Thyroid gland (tissue), 4 donors: ENCODE data around the gene PVALB. TPM values are rescaled to one million over a fixed set of nuclear protein-coding genes. Genes with fewer than 3 reads are reported as not detected.

Experiments
- DNase-seq, 2 donors: peaks; one replicate each; pipeline ENCODE4 v3.0.0-alpha.2; 2019
- H3K27ac ChIP-seq, 3 donors: fragments of 200-600 bp; sonication (generic); 1 replicate in 2 of 3; 2 replicates in 1 of 3; pipeline ENCODE4 v1.5.1; 2016 to 2019; ENCODE audit warnings: mild to moderate bottlenecking in 1 of 3, moderate library complexity in 1 of 3
- H3K27me3 ChIP-seq: fragments of 200-600 bp; sonication (generic); one replicate; pipeline ENCODE4 v1.5.1; 2019
- H3K36me3 ChIP-seq, 2 donors: fragments of 200-600 bp; sonication (generic); one replicate each; pipeline ENCODE4 v1.5.1; 2016 to 2019
- H3K4me1 ChIP-seq, 2 donors: fragments of 200-600 bp; sonication (generic); one replicate each; pipeline ENCODE4 v1.5.1; 2017 to 2019
- H3K4me3 ChIP-seq, 3 donors: fragments of 200-600 bp; sonication (generic); replicated peaks in 1 of 3; 1 replicate in 2 of 3; 2 replicates in 1 of 3; pipeline ENCODE4 v1.5.1; 2016; ENCODE audit warnings: mild to moderate bottlenecking in 1 of 3
- H3K9me3 ChIP-seq: fragments of 200-600 bp; sonication (generic); one replicate; pipeline ENCODE4 v1.5.1; 2017
- POLR2A ChIP-seq, 2 donors: fragments of 450-650 bp; IDR thresholded peaks; one replicate each; pipeline ENCODE4 v1.6.1; 2017; ENCODE audit warnings: antibody characterized with exemption in 2 of 2, mild to moderate bottlenecking in 2 of 2, moderate library complexity in 1 of 2
- WGBS, 2 donors: methylation state at CpG; one replicate each; pipeline ENCODE4 v1.1.5; 2017; 5-methylcytosine and 5-hydroxymethylcytosine counted together
- intact Hi-C: fragments of 100-400 bp; cut with DNase I; formaldehyde crosslinking; loops from one replicate; pipeline ENCODE4 v1.15.1; 2023
- total RNA-seq, 4 donors: library from RNA; depleted of rRNA; stranded (reverse); fragments of >200 nt; gene quantifications; one replicate each; pipeline ENCODE4 v1.2.3, GENCODE V29; 2016
- TF ChIP-seq, protein P1 (sequence below), 6 experiments: fragments of 200-600 bp in 3 of 6; fragments of 450-650 bp in 3 of 6; sonication (generic) in 3 of 6; IDR thresholded peaks; one replicate each; pipeline ENCODE4 v1.5.1; 2016 to 2019; ENCODE audit warnings: antibody characterized with exemption in 6 of 6, mild to moderate bottlenecking in 2 of 6, inconsistent platforms in 1 of 6, moderate library complexity in 1 of 6

PVALB gene
- total RNA-seq, 4 donors from 2014 or later: not detected

GRCh38 chr22:36829370-36830002, 12.7 kb upstream of the PVALB start:
- peak; percentile 63 to 67 for DNase-seq
- Histone ChIP-seq H3K4me3 (no peak overlapping the region), H3K36me3 (no peaks in the 10 kb centered on the region), H3K9me3 (no peaks in the 10 kb centered on the region), H3K27ac (no peak overlapping the region), H3K4me1 (no peaks in the 10 kb centered on the region), H3K27me3 (no peaks in the 10 kb centered on the region)
- TF ChIP-seq, protein P1, sequence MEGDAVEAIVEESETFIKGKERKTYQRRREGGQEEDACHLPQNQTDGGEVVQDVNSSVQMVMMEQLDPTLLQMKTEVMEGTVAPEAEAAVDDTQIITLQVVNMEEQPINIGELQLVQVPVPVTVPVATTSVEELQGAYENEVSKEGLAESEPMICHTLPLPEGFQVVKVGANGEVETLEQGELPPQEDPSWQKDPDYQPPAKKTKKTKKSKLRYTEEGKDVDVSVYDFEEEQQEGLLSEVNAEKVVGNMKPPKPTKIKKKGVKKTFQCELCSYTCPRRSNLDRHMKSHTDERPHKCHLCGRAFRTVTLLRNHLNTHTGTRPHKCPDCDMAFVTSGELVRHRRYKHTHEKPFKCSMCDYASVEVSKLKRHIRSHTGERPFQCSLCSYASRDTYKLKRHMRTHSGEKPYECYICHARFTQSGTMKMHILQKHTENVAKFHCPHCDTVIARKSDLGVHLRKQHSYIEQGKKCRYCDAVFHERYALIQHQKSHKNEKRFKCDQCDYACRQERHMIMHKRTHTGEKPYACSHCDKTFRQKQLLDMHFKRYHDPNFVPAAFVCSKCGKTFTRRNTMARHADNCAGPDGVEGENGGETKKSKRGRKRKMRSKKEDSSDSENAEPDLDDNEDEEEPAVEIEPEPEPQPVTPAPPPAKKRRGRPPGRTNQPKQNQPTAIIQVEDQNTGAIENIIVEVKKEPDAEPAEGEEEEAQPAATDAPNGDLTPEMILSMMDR (IDR thresholded peaks at IDR 0.05): no peak
- no peak for TF ChIP-seq POLR2A (IDR thresholded peaks at IDR 0.05)
- WGBS, 2 donors: 35 to 46% methylated on average over 5 of the region's 5 CpGs
- intact Hi-C loops: no loop called here

- DNase-seq: no peak
- H3K27ac ChIP-seq: no peak overlapping the region
- H3K27me3 ChIP-seq: no peaks in the 10 kb centered on the region
- 60 to 79% methylated on average over 3 of the region's 3 CpGs for WGBS, 2 donors
- H3K4me1 ChIP-seq: no peaks in the 10 kb centered on the region
- no peaks in the 10 kb centered on the region for H3K36me3 ChIP-seq
- TF ChIP-seq, protein P1 (IDR thresholded peaks at IDR 0.05): no peak
- no peak for TF ChIP-seq POLR2A (IDR thresholded peaks at IDR 0.05)
- intact Hi-C loops: no loop called here
- H3K9me3 ChIP-seq: no peaks in the 10 kb centered on the region
- no peak overlapping the region for H3K4me3 ChIP-seq
Measured at GRCh38 chr22:36828815-36829214, 12.0 kb upstream of the PVALB start.

GRCh38 chr22:36826262-36826661, 9.4 kb upstream of the PVALB start:
- no peak for DNase-seq
- no peaks in the 10 kb centered on the region for H3K4me1 ChIP-seq
- WGBS, 2 donors: 74 to 84% methylated on average over 6 of the region's 6 CpGs
- no peak overlapping the region for H3K27ac ChIP-seq
- TF ChIP-seq, protein P1 (IDR thresholded peaks at IDR 0.05): no peak
- no peak for TF ChIP-seq POLR2A (IDR thresholded peaks at IDR 0.05)
- no peaks in the 10 kb centered on the region for H3K9me3 ChIP-seq
- no peaks in the 10 kb centered on the region for H3K36me3 ChIP-seq
- intact Hi-C loops: no loop called here
- no peaks in the 10 kb centered on the region for H3K27me3 ChIP-seq
- no peak overlapping the region for H3K4me3 ChIP-seq

- no peak for DNase-seq
- Histone ChIP-seq H3K4me3 (no peak overlapping the region), H3K4me1 (no peaks in the 10 kb centered on the region), H3K9me3 (no peaks in the 10 kb centered on the region), H3K27me3 (no peaks in the 10 kb centered on the region), H3K36me3 (no peaks in the 10 kb centered on the region), H3K27ac (no peak overlapping the region)
- intact Hi-C loops: no loop called here
- 93 to 94% methylated on average over 2 of the region's 2 CpGs for WGBS, 2 donors
- TF ChIP-seq, protein P1 (IDR thresholded peaks at IDR 0.05): no peak
- TF ChIP-seq POLR2A (IDR thresholded peaks at IDR 0.05): no peak
Measured at GRCh38 chr22:36824655-36825054, 7.8 kb upstream of the PVALB start.

GRCh38 chr22:36823186-36823839, 6.5 kb upstream of the PVALB start:
- no peak overlapping the region for H3K4me3 ChIP-seq
- no peaks in the 10 kb centered on the region for H3K9me3 ChIP-seq
- intact Hi-C loops: no loop called here
- DNase-seq: no peak
- no peaks in the 10 kb centered on the region for H3K36me3 ChIP-seq
- H3K4me1 ChIP-seq: no peaks in the 10 kb centered on the region
- H3K27me3 ChIP-seq: peaks cover 2% of the 10 kb centered on the region
- TF ChIP-seq, protein P1 (IDR thresholded peaks at IDR 0.05): no peak
- TF ChIP-seq POLR2A (IDR thresholded peaks at IDR 0.05): no peak
- no peak overlapping the region for H3K27ac ChIP-seq
- 56 to 63% methylated on average over 17 of the region's 17 CpGs for WGBS, 2 donors
